H1 (cell line): ENCODE data around the gene PSMF1. TPM values are rescaled to one million over a fixed set of nuclear protein-coding genes. Genes with fewer than 3 reads are reported as not detected.

Experiments
- CTBP2 ChIP-seq: IDR thresholded peaks from 2 replicates; pipeline ENCODE4 v1.7.0; 2011; ENCODE audit warnings: borderline replicate concordance, mild to moderate bottlenecking, moderate library complexity, mixed read lengths, low read length; ENCODE audit not compliant: insufficient read depth, insufficient read length
- polyA plus RNA-seq, 7 experiments: library from polyadenylated mRNA; depleted of rRNA in 3 of 7; stranded (reverse) in 5 of 7; unstranded in 2 of 7; fragments of >200 nt in 5 of 7; fragments of 200-250 nt in 2 of 7; gene quantifications; 1 replicate in 5 of 7; 2 replicates in 1 of 7; 4 replicates in 1 of 7; pipeline versions ENCODE4 v1.2.1 to v1.2.3, GENCODE V29; 2011 to 2013; ENCODE audit warnings: missing spikeins in 2 of 7, mixed read lengths in 2 of 7
- total RNA-seq: library from RNA; stranded (reverse); fragmentation: NEBNext Ultra II Directional; extraction: Animal tissue kit (Norgen Biotek cat#: 25700); gene quantifications from 2 replicates; pipeline ENCODE4 v1.2.1, GENCODE V29; 2021

Gene PSMF1
- total and polyA plus RNA-seq, 2 of the 8 experiments (the other 6 are each of a cell fraction or from before 2014, with no cell fraction given), result 106 to 159 TPM

GRCh38 chr20:1125277-1125676 is 6.9 kb downstream of the PSMF1 start (continued):
- no peak for TF ChIP-seq CTBP2
